ENCODE results near the gene ANKS1A.

ANKS1A gene

GRCh38 chr6:35072698-35073055 lies 183.6 kb downstream of the ANKS1A start:
- H3K27me3 ChIP-seq (replicated peaks), result no peaks in the 10 kb centered on the region
- no peak overlapping the region for H3K4me3 ChIP-seq (ENCODE audit: low read depth, low read length)
- in situ Hi-C loops (cut with HindIII; ENCODE audit: low pct_ligation_motif_present, low sequenced_read_pairs), result no loop called here
- TF ChIP-seq, protein P1, sequence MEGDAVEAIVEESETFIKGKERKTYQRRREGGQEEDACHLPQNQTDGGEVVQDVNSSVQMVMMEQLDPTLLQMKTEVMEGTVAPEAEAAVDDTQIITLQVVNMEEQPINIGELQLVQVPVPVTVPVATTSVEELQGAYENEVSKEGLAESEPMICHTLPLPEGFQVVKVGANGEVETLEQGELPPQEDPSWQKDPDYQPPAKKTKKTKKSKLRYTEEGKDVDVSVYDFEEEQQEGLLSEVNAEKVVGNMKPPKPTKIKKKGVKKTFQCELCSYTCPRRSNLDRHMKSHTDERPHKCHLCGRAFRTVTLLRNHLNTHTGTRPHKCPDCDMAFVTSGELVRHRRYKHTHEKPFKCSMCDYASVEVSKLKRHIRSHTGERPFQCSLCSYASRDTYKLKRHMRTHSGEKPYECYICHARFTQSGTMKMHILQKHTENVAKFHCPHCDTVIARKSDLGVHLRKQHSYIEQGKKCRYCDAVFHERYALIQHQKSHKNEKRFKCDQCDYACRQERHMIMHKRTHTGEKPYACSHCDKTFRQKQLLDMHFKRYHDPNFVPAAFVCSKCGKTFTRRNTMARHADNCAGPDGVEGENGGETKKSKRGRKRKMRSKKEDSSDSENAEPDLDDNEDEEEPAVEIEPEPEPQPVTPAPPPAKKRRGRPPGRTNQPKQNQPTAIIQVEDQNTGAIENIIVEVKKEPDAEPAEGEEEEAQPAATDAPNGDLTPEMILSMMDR (IDR thresholded peaks at IDR 0.05; ENCODE audit: low read depth, low read length, missing control alignments), result no peak
- no peaks in the 10 kb centered on the region for H3K36me3 ChIP-seq (replicated peaks)
- H3K27ac ChIP-seq, result no peak overlapping the region
- DNase-seq, result no peak

- H3K36me3 ChIP-seq (replicated peaks), result no peaks in the 10 kb centered on the region
- H3K27ac ChIP-seq, result no peak overlapping the region
- H3K27me3 ChIP-seq (replicated peaks), result no peaks in the 10 kb centered on the region
- in situ Hi-C loops (cut with HindIII; ENCODE audit: low pct_ligation_motif_present, low sequenced_read_pairs), result no loop called here
- H3K4me3 ChIP-seq (ENCODE audit: low read depth, low read length), result no peak overlapping the region
- TF ChIP-seq, protein P1 (IDR thresholded peaks at IDR 0.05; ENCODE audit: low read depth, low read length, missing control alignments), result no peak
- no peak for DNase-seq
These were observed 184.2 kb downstream of the ANKS1A start for GRCh38 chr6:35073211-35073610.

DNA sequence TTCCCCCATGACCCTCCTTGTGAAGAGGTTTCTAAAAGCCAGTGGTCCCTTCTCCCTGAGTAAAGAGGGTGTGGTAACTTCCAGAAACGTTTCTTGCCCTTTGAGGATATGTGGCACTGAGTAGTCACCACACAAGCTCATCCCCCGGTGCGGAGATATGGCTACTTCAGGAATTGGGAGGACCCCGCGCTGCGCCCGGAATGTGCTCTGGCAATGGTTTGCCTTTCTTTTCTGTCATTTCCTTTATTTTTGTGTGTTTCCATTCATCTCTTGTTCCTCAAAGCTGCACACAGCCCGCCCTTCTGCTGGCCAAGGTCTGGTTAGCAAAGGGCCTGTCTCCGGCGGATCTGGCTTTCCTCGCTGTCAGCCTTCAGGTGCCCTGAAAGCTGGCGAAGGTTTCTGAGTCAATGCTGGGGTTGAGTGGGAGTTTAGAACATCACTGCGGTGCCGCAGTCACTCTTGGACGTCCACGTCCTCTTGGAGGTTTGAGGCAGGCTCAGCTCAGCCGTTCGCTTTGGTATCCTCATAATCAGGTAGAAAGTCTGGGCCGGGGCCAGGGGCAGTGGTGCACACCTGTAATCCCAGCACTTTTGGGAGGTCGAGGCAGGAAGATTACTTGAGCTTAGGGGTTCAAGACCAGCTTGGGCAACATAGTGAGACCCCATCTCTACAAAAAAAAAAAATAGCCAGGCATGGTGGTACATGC lies 184.9 kb downstream of the ANKS1A start:
- Histone ChIP-seq H3K4me3 (ENCODE audit: low read depth, low read length) (no peak overlapping the region), H3K27me3 (replicated peaks) (no peaks in the 10 kb centered on the region), H3K36me3 (replicated peaks) (no peaks in the 10 kb centered on the region), H3K27ac (no peak overlapping the region)
- in situ Hi-C loops (cut with HindIII; ENCODE audit: low pct_ligation_motif_present, low sequenced_read_pairs), result no loop called here
- no peak for DNase-seq
- TF ChIP-seq, protein P1 (IDR thresholded peaks at IDR 0.05; ENCODE audit: low read depth, low read length, missing control alignments), result no peak

GRCh38 chr6:35076997-35077712 lies 188.1 kb downstream of the ANKS1A start:
- in situ Hi-C loops (cut with HindIII; ENCODE audit: low pct_ligation_motif_present, low sequenced_read_pairs), result no loop called here
- DNase-seq, result no peak
- TF ChIP-seq, protein P1 (IDR thresholded peaks at IDR 0.05; ENCODE audit: low read depth, low read length, missing control alignments), result no peak
- Histone ChIP-seq H3K27ac (no peak overlapping the region), H3K36me3 (replicated peaks) (no peaks in the 10 kb centered on the region), H3K4me3 (ENCODE audit: low read depth, low read length) (no peak overlapping the region), H3K27me3 (replicated peaks) (no peaks in the 10 kb centered on the region)

GRCh38 chr6:35077713-35078105 lies 188.7 kb downstream of the ANKS1A start:
- no peak overlapping the region for H3K27ac ChIP-seq
- H3K36me3 ChIP-seq (replicated peaks), result no peaks in the 10 kb centered on the region
- in situ Hi-C loops (cut with HindIII; ENCODE audit: low pct_ligation_motif_present, low sequenced_read_pairs), result no loop called here
- DNase-seq, result no peak
- H3K4me3 ChIP-seq (ENCODE audit: low read depth, low read length), result no peak overlapping the region
- TF ChIP-seq, protein P1 (IDR thresholded peaks at IDR 0.05; ENCODE audit: low read depth, low read length, missing control alignments), result no peak
- H3K27me3 ChIP-seq (replicated peaks), result no peaks in the 10 kb centered on the region

All from brain microvascular endothelial cell (primary cell).